HCT116 (cell line): ENCODE results near the gene CACNG8. TPM values are rescaled to one million over a fixed set of nuclear protein-coding genes. Genes with fewer than 3 reads are reported as not detected.

ENCODE experiments used
- ATAC-seq: fragments of 200-7000 bp; cut with Tn5 transposase; 2 replicates; pipeline ENCODE4 v1.9.1; 2020; ENCODE audit warnings: mild to moderate bottlenecking, moderate library complexity
- BruUV-seq: library from RNA; stranded (reverse); fragments of 400-500 nt; replicated peaks from 2 replicates; lab custom pipeline; 2021; lab: Mats Ljungman, UMichigan
- CTCF ChIA-PET: fragments of 300-600 bp; sonication (Branson Sonifier 250); formaldehyde crosslinking; loops from one replicate; lab custom pipeline; 2021; ENCODE audit warnings: antibody characterized with exemption; lab: Charles Lee
- POLR2A ChIA-PET: fragments of 300-600, 350-600 bp; sonication (Branson Sonifier 250); formaldehyde crosslinking; loops from one replicate; lab custom pipeline; 2021; ENCODE audit warnings: antibody characterized with exemption; lab: Charles Lee
- RAD21 ChIA-PET, 2 experiments: fragments of 300-600 bp; sonication (Branson Sonifier 250); formaldehyde crosslinking; loops; one replicate each; lab custom pipeline; 2023; ENCODE audit warnings: low total read pairs in 2 of 2; ENCODE audit not compliant: uncharacterized antibody in 2 of 2, unreplicated experiment in 2 of 2, low non-redundant PET in 1 of 2; lab: Charles Lee
- DNase-seq: peaks from one replicate; pipeline ENCODE4 v3.0.0-alpha.2; 2010; ENCODE audit warnings: low read depth, low spot score
- H2AFZ ChIP-seq: fragments of 200-600 bp; shearing (Covaris generic), sonication (generic); 2 replicates; pipeline ENCODE4 v1.6.1; 2017; ENCODE audit warnings: low read depth, mixed run types, mixed read lengths, antibody characterized with exemption, low read length; ENCODE audit not compliant: poor library complexity, severe bottlenecking
- H3K27ac ChIP-seq: 2 replicates; pipeline ENCODE4 v1.5.1; 2012; ENCODE audit warnings: low read depth, low read length
- H3K27me3 ChIP-seq: fragments of 200-600 bp; sonication (generic); 2 replicates; pipeline ENCODE4 v1.6.1; 2016; ENCODE audit warnings: mixed run types, low read length, mixed read lengths; ENCODE audit not compliant: insufficient read depth
- H3K36me3 ChIP-seq, 2 experiments: fragments of 200-500 bp in 1 of 2; fragments of 200-600 bp in 1 of 2; sonication (Bioruptor generic) in 1 of 2; sonication (generic) in 1 of 2; 2 replicates each; pipeline versions ENCODE4 v1.5.1 to v1.6.1; 2014 to 2016; ENCODE audit warnings: low read length in 2 of 2, inconsistent platforms in 1 of 2, mixed read lengths in 1 of 2, mixed run types in 1 of 2; ENCODE audit not compliant: insufficient read depth in 2 of 2, control insufficient read depth in 1 of 2
- H3K4me1 ChIP-seq, 2 experiments: fragments of 200-600 bp in 1 of 2; sonication (generic) in 1 of 2; 2 replicates each; pipeline versions ENCODE4 v1.5.1 to v1.6.1; 2012 to 2017; ENCODE audit warnings: low read length in 2 of 2, inconsistent platforms in 1 of 2, mild to moderate bottlenecking in 1 of 2, mixed read lengths in 1 of 2, mixed run types in 1 of 2, moderate library complexity in 1 of 2; ENCODE audit not compliant: insufficient read depth in 2 of 2, control insufficient read depth in 1 of 2
- H3K4me2 ChIP-seq: fragments of 200-600 bp; sonication (generic); 2 replicates; pipeline ENCODE4 v1.6.1; 2017; ENCODE audit warnings: mixed run types, low read length, mixed read lengths
- H3K4me3 ChIP-seq, 2 experiments: fragments of 200-600 bp in 1 of 2; sonication (generic) in 1 of 2; replicated peaks in 1 of 2; 2 replicates each; pipeline ENCODE4 v1.5.1; 2011 to 2016; ENCODE audit warnings: low read length in 2 of 2, control low read depth in 1 of 2, low read depth in 1 of 2, mild to moderate bottlenecking in 1 of 2, mixed read lengths in 1 of 2, mixed run types in 1 of 2
- H3K79me2 ChIP-seq: fragments of 200-600 bp; sonication (generic); 2 replicates; pipeline ENCODE4 v1.6.1; 2017; ENCODE audit warnings: mild to moderate bottlenecking, mixed run types, low read length, moderate library complexity, mixed read lengths; ENCODE audit not compliant: insufficient read depth
- H3K9ac ChIP-seq: fragments of 200-600 bp; sonication (generic); 2 replicates; pipeline ENCODE4 v1.6.1; 2016; ENCODE audit warnings: low read length, mixed read lengths
- H3K9me2 ChIP-seq: fragments of 200-600 bp; sonication (generic), shearing (Covaris generic); 2 replicates; pipeline ENCODE4 v1.6.1; 2017; ENCODE audit warnings: mixed run types, mild to moderate bottlenecking, moderate library complexity; ENCODE audit not compliant: insufficient read depth
- H3K9me3 ChIP-seq, 2 experiments: fragments of 200-500 bp in 1 of 2; fragments of 200-600 bp in 1 of 2; sonication (Bioruptor generic) in 1 of 2; sonication (generic) in 1 of 2; 2 replicates each; pipeline ENCODE4 v1.6.1; 2014 to 2017; ENCODE audit warnings: low read length in 2 of 2, mixed read lengths in 2 of 2, inconsistent platforms in 1 of 2, low read depth in 1 of 2, mild to moderate bottlenecking in 1 of 2, mixed run types in 1 of 2, moderate library complexity in 1 of 2; ENCODE audit not compliant: control insufficient read depth in 1 of 2, insufficient read depth in 1 of 2
- H4K20me1 ChIP-seq: fragments of 200-600 bp; sonication (generic), shearing (Covaris generic); 2 replicates; pipeline ENCODE4 v1.6.1; 2017; ENCODE audit warnings: mixed run types, mild to moderate bottlenecking, moderate library complexity; ENCODE audit not compliant: insufficient read depth
- CEBPB ChIP-seq: IDR thresholded peaks from 2 replicates; pipeline ENCODE4 v1.6.1; 2012; ENCODE audit warnings: low read depth
- EGR1 ChIP-seq: IDR thresholded peaks from 2 replicates; pipeline ENCODE4 v1.6.1; 2012; ENCODE audit warnings: low read depth
- EZH2 ChIP-seq: fragments of 200-600 bp; sonication (generic); IDR thresholded peaks from 2 replicates; pipeline ENCODE4 v1.6.1; 2017; ENCODE audit warnings: antibody characterized with exemption, mixed run types
- EZH2phosphoT487 ChIP-seq: fragments of 200-600 bp; IDR thresholded peaks from 2 replicates; pipeline ENCODE4 v1.6.1; 2018; ENCODE audit warnings: antibody characterized with exemption, borderline replicate concordance
- FOSL1 ChIP-seq: IDR thresholded peaks from 2 replicates; pipeline ENCODE4 v1.6.1; 2012; ENCODE audit warnings: low read depth
- JUND ChIP-seq: IDR thresholded peaks from 2 replicates; pipeline ENCODE4 v1.6.1; 2012
- POLR2A ChIP-seq: IDR thresholded peaks from 2 replicates; pipeline ENCODE4 v1.7.0; 2011; ENCODE audit warnings: borderline replicate concordance; ENCODE audit not compliant: insufficient read depth, insufficient read length; ENCODE audit errors: extremely low read depth
- POLR2AphosphoS5 ChIP-seq: IDR thresholded peaks from 2 replicates; pipeline ENCODE4 v1.6.1; 2011; ENCODE audit warnings: mild to moderate bottlenecking, low read depth, low read length, moderate library complexity
- RAD21 ChIP-seq: IDR thresholded peaks from 2 replicates; pipeline ENCODE4 v1.6.1; 2012; ENCODE audit warnings: low read depth, mild to moderate bottlenecking
- SP1 ChIP-seq: IDR thresholded peaks from 2 replicates; pipeline ENCODE4 v1.6.1; 2012; ENCODE audit warnings: low read depth
- TCF7L2 ChIP-seq: IDR thresholded peaks from 2 replicates; pipeline ENCODE4 v1.7.0; 2011; ENCODE audit warnings: borderline replicate concordance, inconsistent platforms; ENCODE audit not compliant: insufficient read depth, insufficient read length; ENCODE audit errors: extremely low read depth
- YY1 ChIP-seq: IDR thresholded peaks from 2 replicates; pipeline ENCODE4 v1.6.1; 2011; ENCODE audit warnings: low read length, low read depth, moderate library complexity, mild to moderate bottlenecking; ENCODE audit not compliant: insufficient replicate concordance; ENCODE audit errors: extremely low read depth
- ZFX ChIP-seq: fragments of 450-650 bp; IDR thresholded peaks from 2 replicates; pipeline ENCODE4 v1.6.1; 2017
- ZNF274 ChIP-seq: fragments of 200-500 bp; sonication (Bioruptor generic); IDR thresholded peaks from 2 replicates; pipeline ENCODE4 v1.6.1; 2014; ENCODE audit warnings: mild to moderate bottlenecking, low read depth, low read length, inconsistent platforms
- intact Hi-C: fragments of 100-400 bp; cut with micrococcal nuclease; formaldehyde crosslinking; loops from 2 replicates; pipeline ENCODE4 v1.10.0; 2022
- total RNA-seq: library from RNA; stranded (reverse); gene quantifications from one replicate; pipeline ENCODE4 v1.2.1, GENCODE V29; 2021; ENCODE audit not compliant: unreplicated experiment
- TF ChIP-seq, protein P1 (sequence below): IDR thresholded peaks from 2 replicates; pipeline ENCODE4 v1.6.1; 2012
- TF ChIP-seq, protein P2 (sequence below): IDR thresholded peaks from 2 replicates; pipeline ENCODE4 v1.6.1; 2012
- TF ChIP-seq, protein P3 (sequence below), 3 experiments: fragments of 200-600 bp in 1 of 3; sonication (generic) in 1 of 3; IDR thresholded peaks in 2 of 3; conservative IDR thresholded peaks in 1 of 3; 2 replicates each; pipeline ENCODE4 v1.5.1; 2012 to 2017; ENCODE audit warnings: low read depth in 2 of 3, low read length in 2 of 3, antibody characterized with exemption in 1 of 3, borderline replicate concordance in 1 of 3, control low read depth in 1 of 3, mild to moderate bottlenecking in 1 of 3, mixed read lengths in 1 of 3, mixed run types in 1 of 3, moderate library complexity in 1 of 3; ENCODE audit not compliant: insufficient read depth in 1 of 3
- TF ChIP-seq, protein P4 (sequence below): IDR thresholded peaks from 2 replicates; pipeline ENCODE4 v1.6.1; 2011; ENCODE audit warnings: mild to moderate bottlenecking, low read length, moderate library complexity; ENCODE audit not compliant: insufficient replicate concordance; ENCODE audit errors: extremely low read depth
- TF ChIP-seq, protein P5 (sequence below): IDR thresholded peaks from 2 replicates; pipeline ENCODE4 v1.6.1; 2012; ENCODE audit warnings: low read depth

The CACNG8 gene
- total RNA-seq, 1 experiment from 2014 or later = 0.93 TPM

DNA sequence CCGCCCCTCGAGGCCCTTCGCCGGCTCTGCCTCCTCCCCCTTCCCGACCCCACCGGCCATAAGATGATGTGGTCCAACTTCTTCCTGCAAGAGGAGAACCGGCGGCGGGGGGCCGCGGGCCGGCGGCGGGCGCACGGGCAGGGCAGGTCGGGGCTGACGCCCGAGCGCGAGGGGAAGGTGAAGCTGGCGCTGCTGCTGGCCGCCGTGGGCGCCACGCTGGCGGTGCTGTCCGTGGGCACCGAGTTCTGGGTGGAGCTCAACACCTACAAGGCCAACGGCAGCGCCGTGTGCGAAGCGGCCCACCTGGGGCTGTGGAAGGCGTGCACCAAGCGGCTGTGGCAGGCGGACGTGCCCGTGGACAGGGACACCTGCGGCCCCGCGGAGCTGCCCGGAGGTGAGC lies 30.1 kb downstream of the CACNG8 start:
- RAD21 ChIA-PET = no interaction called here
- Histone ChIP-seq H3K4me2 (no peak overlapping the region), H3K9ac (no peak overlapping the region), H3K36me3 (no peaks in the 10 kb centered on the region), H3K79me2 (no peaks in the 10 kb centered on the region), H3K9me3 (no peaks in the 10 kb centered on the region), H4K20me1 (no peaks in the 10 kb centered on the region), H3K4me1 (peaks cover 0 to 14% of the 10 kb centered on the region in 2 experiments; a peak in 1 of 4 replicates), H3K4me3 (no peak overlapping the region), H3K27me3 (no peaks in the 10 kb centered on the region), H2AFZ (no peak overlapping the region), H3K27ac (no peak overlapping the region)
- CTCF ChIA-PET = no interaction called here
- POLR2A ChIA-PET = interaction anchor here (1.8 kb wide), 1 partner anchor 12 kb away, joined by 4 read pairs; no protein-coding TSS in a partner anchor
- ATAC-seq (no peak), DNase-seq (no peak)
- BruUV-seq = no TSS peak
- intact Hi-C loops = no loop called here
- no peak for TF ChIP-seq ZNF274
- no peak for TF ChIP-seq TCF7L2
- TF ChIP-seq, protein P1, sequence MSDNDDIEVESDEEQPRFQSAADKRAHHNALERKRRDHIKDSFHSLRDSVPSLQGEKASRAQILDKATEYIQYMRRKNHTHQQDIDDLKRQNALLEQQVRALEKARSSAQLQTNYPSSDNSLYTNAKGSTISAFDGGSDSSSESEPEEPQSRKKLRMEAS = no peak
- no peak for TF ChIP-seq EZH2phosphoT487
- no peak for TF ChIP-seq YY1
- no peak for TF ChIP-seq POLR2A
- TF ChIP-seq, protein P2, sequence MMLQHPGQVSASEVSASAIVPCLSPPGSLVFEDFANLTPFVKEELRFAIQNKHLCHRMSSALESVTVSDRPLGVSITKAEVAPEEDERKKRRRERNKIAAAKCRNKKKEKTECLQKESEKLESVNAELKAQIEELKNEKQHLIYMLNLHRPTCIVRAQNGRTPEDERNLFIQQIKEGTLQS = no peak
- no peak for TF ChIP-seq JUND
- TF ChIP-seq ZFX = no peak
- TF ChIP-seq, protein P3, sequence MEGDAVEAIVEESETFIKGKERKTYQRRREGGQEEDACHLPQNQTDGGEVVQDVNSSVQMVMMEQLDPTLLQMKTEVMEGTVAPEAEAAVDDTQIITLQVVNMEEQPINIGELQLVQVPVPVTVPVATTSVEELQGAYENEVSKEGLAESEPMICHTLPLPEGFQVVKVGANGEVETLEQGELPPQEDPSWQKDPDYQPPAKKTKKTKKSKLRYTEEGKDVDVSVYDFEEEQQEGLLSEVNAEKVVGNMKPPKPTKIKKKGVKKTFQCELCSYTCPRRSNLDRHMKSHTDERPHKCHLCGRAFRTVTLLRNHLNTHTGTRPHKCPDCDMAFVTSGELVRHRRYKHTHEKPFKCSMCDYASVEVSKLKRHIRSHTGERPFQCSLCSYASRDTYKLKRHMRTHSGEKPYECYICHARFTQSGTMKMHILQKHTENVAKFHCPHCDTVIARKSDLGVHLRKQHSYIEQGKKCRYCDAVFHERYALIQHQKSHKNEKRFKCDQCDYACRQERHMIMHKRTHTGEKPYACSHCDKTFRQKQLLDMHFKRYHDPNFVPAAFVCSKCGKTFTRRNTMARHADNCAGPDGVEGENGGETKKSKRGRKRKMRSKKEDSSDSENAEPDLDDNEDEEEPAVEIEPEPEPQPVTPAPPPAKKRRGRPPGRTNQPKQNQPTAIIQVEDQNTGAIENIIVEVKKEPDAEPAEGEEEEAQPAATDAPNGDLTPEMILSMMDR (IDR thresholded peaks at IDR 0.05 in 2 of 3, conservative IDR thresholded peaks at IDR 0.05 in 1 of 3; ENCODE audit: borderline replicate concordance in 1 of 3, insufficient read depth in 1 of 3, low read depth in 2 of 3, low read length in 2 of 3) = no peak
- no peak for TF ChIP-seq EZH2
- TF ChIP-seq SP1 = no peak
- no peak for TF ChIP-seq EGR1
- no peak for TF ChIP-seq CEBPB
- TF ChIP-seq, protein P4, sequence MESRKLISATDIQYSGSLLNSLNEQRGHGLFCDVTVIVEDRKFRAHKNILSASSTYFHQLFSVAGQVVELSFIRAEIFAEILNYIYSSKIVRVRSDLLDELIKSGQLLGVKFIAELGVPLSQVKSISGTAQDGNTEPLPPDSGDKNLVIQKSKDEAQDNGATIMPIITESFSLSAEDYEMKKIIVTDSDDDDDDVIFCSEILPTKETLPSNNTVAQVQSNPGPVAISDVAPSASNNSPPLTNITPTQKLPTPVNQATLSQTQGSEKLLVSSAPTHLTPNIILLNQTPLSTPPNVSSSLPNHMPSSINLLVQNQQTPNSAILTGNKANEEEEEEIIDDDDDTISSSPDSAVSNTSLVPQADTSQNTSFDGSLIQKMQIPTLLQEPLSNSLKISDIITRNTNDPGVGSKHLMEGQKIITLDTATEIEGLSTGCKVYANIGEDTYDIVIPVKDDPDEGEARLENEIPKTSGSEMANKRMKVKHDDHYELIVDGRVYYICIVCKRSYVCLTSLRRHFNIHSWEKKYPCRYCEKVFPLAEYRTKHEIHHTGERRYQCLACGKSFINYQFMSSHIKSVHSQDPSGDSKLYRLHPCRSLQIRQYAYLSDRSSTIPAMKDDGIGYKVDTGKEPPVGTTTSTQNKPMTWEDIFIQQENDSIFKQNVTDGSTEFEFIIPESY = no peak
- no peak for TF ChIP-seq FOSL1
- TF ChIP-seq, protein P5, sequence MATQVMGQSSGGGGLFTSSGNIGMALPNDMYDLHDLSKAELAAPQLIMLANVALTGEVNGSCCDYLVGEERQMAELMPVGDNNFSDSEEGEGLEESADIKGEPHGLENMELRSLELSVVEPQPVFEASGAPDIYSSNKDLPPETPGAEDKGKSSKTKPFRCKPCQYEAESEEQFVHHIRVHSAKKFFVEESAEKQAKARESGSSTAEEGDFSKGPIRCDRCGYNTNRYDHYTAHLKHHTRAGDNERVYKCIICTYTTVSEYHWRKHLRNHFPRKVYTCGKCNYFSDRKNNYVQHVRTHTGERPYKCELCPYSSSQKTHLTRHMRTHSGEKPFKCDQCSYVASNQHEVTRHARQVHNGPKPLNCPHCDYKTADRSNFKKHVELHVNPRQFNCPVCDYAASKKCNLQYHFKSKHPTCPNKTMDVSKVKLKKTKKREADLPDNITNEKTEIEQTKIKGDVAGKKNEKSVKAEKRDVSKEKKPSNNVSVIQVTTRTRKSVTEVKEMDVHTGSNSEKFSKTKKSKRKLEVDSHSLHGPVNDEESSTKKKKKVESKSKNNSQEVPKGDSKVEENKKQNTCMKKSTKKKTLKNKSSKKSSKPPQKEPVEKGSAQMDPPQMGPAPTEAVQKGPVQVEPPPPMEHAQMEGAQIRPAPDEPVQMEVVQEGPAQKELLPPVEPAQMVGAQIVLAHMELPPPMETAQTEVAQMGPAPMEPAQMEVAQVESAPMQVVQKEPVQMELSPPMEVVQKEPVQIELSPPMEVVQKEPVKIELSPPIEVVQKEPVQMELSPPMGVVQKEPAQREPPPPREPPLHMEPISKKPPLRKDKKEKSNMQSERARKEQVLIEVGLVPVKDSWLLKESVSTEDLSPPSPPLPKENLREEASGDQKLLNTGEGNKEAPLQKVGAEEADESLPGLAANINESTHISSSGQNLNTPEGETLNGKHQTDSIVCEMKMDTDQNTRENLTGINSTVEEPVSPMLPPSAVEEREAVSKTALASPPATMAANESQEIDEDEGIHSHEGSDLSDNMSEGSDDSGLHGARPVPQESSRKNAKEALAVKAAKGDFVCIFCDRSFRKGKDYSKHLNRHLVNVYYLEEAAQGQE = no peak
- no peak for TF ChIP-seq POLR2AphosphoS5
- TF ChIP-seq RAD21 = no peak
- TF ChIP-seq, all 23 proteins: peak for 0
- no peaks in the 10 kb centered on the region for H3K9me2 ChIP-seq
